Ascending aorta (tissue), 2 donors: ENCODE measurements around the gene DNAJC18. TPM values are rescaled to one million over a fixed set of nuclear protein-coding genes. Genes with fewer than 3 reads are reported as not detected.
"Not testable (repeated sequence)": the region's sequence is repeated elsewhere in the genome, so short reads cannot be mapped to it uniquely, and the experiment has no call there.

Source experiments
- DNase-seq, 2 donors: peaks; one replicate each; pipeline ENCODE4 v3.0.0-alpha.2; 2019; ENCODE audit warnings: low spot score in 2 of 2
- H3K27ac ChIP-seq, 2 donors: fragments of 200-600 bp; sonication (generic); one replicate each; pipeline ENCODE4 v1.5.1; 2016 to 2017; ENCODE audit warnings: mild to moderate bottlenecking in 1 of 2
- H3K27me3 ChIP-seq: fragments of 200-600 bp; sonication (generic); one replicate; pipeline ENCODE4 v1.5.1; 2017
- H3K36me3 ChIP-seq, 2 donors: fragments of 200-600 bp; sonication (generic); one replicate each; pipeline ENCODE4 v1.5.1; 2016
- H3K4me1 ChIP-seq, 2 donors: fragments of 200-600 bp; sonication (generic); one replicate each; pipeline ENCODE4 v1.5.1; 2016 to 2017; ENCODE audit warnings: mild to moderate bottlenecking in 1 of 2
- H3K4me3 ChIP-seq, 2 donors: fragments of 200-600 bp; sonication (generic); one replicate each; pipeline ENCODE4 v1.5.1; 2016 to 2017; ENCODE audit warnings: mild to moderate bottlenecking in 1 of 2
- H3K9me3 ChIP-seq, 2 donors: fragments of 200-600 bp; sonication (generic); one replicate each; pipeline ENCODE4 v1.5.1; 2016
- CTCF ChIP-seq, 3 experiments: fragments of 200-600 bp in 2 of 3; fragments of 450-650 bp in 1 of 3; sonication (generic) in 2 of 3; IDR thresholded peaks; one replicate each; pipeline ENCODE4 v1.5.1; 2016 to 2019; ENCODE audit warnings: antibody characterized with exemption in 3 of 3, mild to moderate bottlenecking in 1 of 3, moderate library complexity in 1 of 3
- intact Hi-C: fragments of 100-400 bp; cut with DNase I; formaldehyde crosslinking; loops from one replicate; pipeline ENCODE4 v1.15.1; 2023
- total RNA-seq: library from RNA; depleted of rRNA; stranded (reverse); fragments of >200 nt; gene quantifications from one replicate; pipeline ENCODE4 v1.1.0, GENCODE V29; 2016

DNAJC18 gene
- total RNA-seq, 1 donor from 2014 or later, result 8.4 TPM

GRCh38 chr5:139389701-139390638 lies 49.4 kb downstream of the DNAJC18 start, which contains the start of gene MZB1:
MZB1 (minus strand) TSS chr5:139389913; CDS start chr5:139389856, 57 bp downstream.
- DNase-seq, result no peak

GRCh38 chr5:139388198-139388821 lies 51.0 kb downstream of the DNAJC18 start:
- no peak for DNase-seq
- no peak for TF ChIP-seq CTCF (IDR thresholded peaks at IDR 0.05)
- Histone ChIP-seq H3K27me3 (no peaks in the 10 kb centered on the region), H3K27ac (no peak overlapping the region), H3K4me1 (peaks cover 3 to 10% of the 10 kb centered on the region in 2 donors), H3K36me3 (no peaks in the 10 kb centered on the region), H3K4me3 (no peak overlapping the region), H3K9me3 (no peaks in the 10 kb centered on the region)
- intact Hi-C loops, result no loop called here

More at GRCh38 chr5:139389701-139390638, 49.4 kb downstream of the DNAJC18 start, which contains the start of gene MZB1:
- H3K27me3 ChIP-seq, result no peaks in the 10 kb centered on the region
- no peaks in the 10 kb centered on the region for H3K9me3 ChIP-seq
- no peak within 1 kb of the TSS for H3K27ac ChIP-seq
- no peak within 1 kb of the TSS for H3K4me3 ChIP-seq
- peaks cover 3 to 26% of the 10 kb centered on the region in 2 donors for H3K4me1 ChIP-seq
- intact Hi-C loops, result no loop called here
- H3K36me3 ChIP-seq, result no peaks in the 10 kb centered on the region
- no peak for TF ChIP-seq CTCF (IDR thresholded peaks at IDR 0.05)

- H3K27ac ChIP-seq, result no peak overlapping the region
- no peaks in the 10 kb centered on the region for H3K36me3 ChIP-seq
- no peaks in the 10 kb centered on the region for H3K9me3 ChIP-seq
- DNase-seq, result no peak
- intact Hi-C loops, result no loop called here
- no peak overlapping the region for H3K4me3 ChIP-seq
- no peak for TF ChIP-seq CTCF (IDR thresholded peaks at IDR 0.05)
- peaks cover 3 to 6% of the 10 kb centered on the region in 2 donors for H3K4me1 ChIP-seq
- no peaks in the 10 kb centered on the region for H3K27me3 ChIP-seq
Measured at GRCh38 chr5:139387611-139388197, 51.6 kb downstream of the DNAJC18 start.

GRCh38 chr5:139386956-139387355 lies 52.4 kb downstream of the DNAJC18 start:
- H3K36me3 ChIP-seq, H3K4me3 ChIP-seq, intact Hi-C loops, H3K27ac ChIP-seq, DNase-seq, H3K4me1 ChIP-seq, H3K27me3 ChIP-seq, H3K9me3 ChIP-seq: not testable (repeated sequence)

- H3K4me3 ChIP-seq, result no peak overlapping the region
- H3K4me1 ChIP-seq, result peaks cover 2 to 3% of the 10 kb centered on the region in 2 donors
- no peaks in the 10 kb centered on the region for H3K9me3 ChIP-seq
- intact Hi-C loops, result no loop called here
- no peak overlapping the region for H3K27ac ChIP-seq
- no peaks in the 10 kb centered on the region for H3K36me3 ChIP-seq
- no peak for DNase-seq
- H3K27me3 ChIP-seq, result no peaks in the 10 kb centered on the region
- no peak for TF ChIP-seq CTCF (IDR thresholded peaks at IDR 0.05)
Measured at GRCh38 chr5:139386050-139386438, 53.3 kb downstream of the DNAJC18 start.
